ENCODE data around the gene RABAC1.
"Not testable (repeated sequence)": the region's sequence is repeated elsewhere in the genome, so short reads cannot be mapped to it uniquely, and the experiment has no call there.

RABAC1 gene

DNA sequence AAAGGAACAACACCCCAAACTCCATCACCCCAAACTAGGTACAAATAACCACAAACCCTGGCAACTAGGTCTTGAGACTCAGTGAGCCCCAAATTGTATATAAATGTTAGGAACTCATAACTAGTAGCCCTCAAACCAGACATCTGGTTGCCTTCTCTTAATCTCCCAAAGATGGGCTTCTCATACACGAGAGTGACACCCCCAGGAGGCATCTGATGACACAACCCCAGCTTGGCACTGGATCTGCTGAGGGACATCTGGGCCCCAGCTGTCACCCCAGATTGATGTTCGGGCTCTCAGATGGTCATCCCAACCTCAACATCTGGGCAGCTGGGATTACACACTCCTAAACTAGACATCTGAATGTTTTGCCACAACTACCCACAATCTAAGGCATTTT lies 14.8 kb downstream of the RABAC1 start:
- DNase-seq: no peak

DNA sequence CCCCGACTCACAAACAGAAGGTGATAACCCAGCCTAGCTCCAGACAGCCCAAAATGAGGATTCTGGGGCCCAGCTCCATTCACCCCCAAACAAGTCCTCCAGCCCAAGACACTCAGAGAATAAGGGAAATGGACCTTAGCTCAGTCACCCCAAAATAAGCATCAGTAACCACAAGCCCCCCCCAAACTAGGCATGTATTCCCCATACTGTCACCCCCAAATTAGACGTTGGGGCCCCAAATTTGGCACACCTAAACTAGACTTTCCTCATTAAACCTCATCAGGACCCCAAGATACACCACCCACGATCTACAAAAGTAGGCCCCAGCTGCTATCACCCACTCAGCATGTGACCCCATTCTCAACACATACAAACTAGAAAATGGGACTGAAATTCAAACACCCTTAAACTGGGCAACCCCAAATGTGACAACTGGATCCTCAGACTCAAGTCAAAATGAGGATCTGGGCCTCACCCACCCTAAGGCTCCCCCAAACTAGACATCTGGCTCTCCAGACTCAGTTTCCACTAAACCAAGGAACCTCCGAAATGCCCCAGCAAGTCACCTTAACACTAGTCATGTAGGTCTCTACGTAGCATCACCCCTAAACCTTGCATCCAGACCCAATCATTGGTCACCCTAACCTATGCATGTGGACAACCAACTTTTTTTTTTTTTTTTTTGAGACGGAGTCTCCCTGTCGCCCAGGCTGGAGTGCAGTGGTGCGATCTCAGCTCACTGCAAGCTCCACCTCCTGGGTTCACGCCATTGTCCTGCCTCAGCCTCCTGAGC lies 17.5 kb downstream of the RABAC1 start:
- DNase-seq: no peak

DNA sequence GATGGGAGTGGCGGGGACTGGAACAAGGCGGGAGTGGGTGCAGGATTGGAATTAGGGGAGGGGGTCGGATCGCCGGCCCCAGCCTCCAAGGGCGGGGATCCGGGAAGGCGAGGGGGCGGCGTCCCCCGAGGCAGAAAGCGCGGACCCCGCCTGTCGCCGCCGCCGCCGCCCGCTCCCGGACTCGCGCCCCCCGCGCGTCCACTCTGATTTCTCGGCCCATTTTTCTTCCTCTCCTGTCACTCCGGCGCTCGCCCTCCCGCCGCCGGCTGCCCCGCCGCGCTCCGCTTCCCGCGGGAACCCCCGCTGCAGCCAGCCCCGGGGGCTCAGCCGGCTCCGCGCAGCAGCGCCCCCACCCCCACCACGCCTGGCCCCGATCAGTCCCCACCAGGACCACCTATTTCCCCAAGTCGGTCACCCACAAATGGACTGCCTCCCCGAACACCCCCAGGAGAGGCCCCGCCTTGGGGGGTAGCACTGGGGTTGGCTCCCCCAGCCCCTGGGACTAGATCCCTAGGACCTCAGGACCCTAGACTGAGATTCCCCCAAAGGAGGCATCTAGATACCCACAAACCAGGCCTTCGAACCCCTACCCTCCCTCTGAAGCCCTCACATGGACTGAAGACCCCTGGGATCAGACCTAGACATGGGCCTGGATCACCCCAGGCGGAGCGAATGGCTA lies 18.3 kb downstream of the RABAC1 start:
- no peak for DNase-seq

DNA sequence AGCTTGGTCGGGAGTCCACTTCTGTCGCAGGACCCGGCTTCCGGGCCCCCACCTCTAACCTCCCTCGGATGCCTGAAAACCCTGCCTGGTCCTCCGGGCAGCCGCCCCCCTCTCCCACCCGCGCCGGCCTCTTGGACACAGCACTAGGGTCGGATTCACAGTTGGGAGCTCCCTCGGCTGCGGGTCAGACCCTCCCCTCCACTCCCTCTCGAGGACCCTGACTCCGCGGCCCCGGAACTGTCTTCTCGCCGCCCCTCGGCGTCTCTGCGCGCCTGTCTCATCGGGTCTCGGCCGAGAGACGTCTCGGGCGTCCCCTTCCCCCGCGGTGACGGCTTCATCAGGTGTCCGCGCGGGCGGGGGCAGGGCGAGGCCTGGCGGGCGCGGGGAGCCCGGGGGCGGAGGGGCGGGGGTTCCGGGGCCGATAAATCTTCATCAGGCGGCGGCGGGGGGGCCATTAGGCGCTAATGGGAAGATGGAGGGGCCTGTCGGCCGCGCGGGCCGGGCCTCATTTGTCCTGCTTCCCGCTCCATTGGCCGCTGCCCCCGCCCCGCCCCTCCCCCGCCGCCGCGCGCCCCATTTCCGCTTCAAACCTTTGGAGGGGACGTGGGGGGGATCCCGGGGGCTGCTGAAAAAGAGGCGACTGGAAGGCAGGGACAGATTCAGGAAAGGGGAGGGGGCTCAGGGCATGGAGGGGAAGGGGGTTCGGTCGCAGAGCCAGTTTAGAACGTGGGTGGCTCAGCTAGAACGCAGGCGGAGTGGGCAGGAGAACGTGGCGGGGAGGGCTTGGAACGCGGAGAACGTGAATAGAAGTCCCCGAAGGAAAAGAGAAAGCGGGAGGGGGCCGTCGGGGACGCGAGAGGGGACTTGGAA lies 19.0 kb downstream of the RABAC1 start:
- peak; percentile 76 for DNase-seq

DNA sequence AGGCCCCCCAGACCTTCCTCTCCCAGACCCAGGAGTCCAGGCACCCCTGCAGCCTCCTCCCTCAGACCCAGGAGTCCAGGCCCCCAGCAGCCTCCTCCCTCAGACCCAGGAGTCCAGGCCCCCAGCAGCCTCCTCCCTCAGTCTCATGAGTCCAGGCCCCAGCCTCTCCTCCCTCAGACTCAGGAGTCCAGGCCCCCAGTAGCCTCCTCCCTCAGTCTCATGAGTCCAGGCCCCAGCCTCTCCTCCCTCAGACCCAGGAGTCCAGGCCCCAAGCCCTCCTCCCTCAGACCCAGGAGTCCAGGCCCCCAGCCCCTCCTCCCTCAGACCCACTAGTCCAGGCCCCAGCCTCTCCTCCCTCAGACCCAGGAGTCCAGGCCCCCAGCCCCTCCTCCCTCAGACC lies 19.9 kb downstream of the RABAC1 start:
- DNase-seq: not testable (repeated sequence)

DNA sequence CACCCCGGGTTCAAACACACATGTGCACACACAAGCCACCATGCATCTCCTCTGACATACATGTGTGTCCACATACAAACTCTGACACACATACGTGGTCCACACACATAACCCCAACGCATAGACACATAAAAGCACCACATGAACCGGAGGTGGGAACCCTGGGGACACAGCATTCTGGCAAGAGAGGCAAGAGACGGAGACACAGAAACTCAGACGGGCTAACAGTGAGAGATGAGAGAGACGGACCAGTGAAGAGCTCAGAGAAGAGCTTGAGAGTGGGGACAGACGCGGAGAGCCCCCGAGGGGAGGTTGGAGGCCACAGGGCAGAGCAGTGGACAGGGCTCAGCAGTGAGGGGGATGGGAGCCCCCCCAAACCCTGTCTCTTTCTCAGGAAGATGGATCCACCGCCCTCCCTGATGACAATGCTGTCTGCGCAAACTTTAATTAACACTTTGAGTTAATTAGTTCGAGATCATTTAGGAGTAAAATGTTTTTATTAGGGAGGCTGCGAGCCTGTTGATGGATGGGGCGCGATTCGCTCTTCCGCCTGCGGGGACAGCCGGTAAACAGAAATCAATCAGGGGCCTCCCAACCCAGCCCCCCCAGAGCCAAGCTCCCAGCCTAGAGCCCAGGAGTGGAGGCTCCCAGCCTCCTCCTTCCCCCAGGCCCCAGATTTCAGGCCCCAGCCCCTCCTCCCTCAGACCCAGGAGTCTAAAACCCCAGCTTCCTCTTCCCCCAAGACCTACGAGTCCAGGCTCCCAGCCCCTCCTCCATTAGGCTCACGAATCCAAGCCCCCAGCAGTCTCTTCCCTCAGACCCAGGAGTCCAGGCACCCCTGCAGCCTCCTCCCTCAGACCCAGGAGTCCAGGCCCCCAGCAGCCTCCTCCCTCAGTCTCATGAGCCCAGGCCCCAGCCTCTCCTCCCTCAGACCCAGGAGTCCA lies 21.3 kb downstream of the RABAC1 start:
- DNase-seq: no peak

DNA sequence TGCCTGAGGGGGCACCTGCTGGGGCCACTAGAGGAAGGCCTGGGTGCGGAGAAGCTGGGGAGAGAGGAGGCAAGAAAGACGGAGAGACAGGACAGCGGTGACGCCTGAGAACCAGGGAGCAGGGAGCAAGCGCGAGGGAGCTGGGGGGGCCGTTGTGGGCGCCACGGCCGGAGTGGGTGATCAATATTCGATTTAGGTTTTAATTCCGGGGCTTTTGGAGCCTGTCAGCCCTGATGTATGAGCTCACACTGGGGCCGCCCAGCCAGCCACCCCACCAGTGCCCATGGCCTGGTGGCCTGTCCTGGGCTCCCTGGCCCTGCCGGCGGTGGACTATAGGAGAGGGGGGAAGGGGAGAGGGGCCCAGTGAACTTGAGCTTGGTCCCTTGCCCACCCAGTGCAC lies 22.2 kb downstream of the RABAC1 start:
- no peak for DNase-seq

DNA sequence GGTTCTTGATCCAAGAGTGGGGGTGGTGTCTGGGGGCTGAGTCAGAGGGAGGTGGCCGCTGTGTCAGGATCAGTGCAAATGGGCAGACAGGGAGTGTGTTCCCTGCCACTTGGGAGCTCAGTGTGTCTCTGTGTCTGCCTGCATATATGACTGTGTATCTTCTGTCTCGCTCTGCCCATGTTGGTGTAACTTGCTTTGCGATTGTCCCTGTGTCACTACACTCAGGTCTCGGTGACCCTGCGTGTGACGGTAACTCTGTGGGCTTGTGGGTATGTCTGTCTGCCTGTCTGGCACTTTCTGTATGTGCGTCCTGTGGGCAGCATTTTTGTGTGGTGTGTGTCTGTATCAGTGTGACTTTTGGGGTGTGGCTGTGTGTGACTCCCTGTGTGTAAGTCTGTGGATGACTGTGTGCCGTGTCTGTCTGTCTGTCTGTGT lies 22.7 kb downstream of the RABAC1 start:
- DNase-seq: peak; percentile 67

DNA sequence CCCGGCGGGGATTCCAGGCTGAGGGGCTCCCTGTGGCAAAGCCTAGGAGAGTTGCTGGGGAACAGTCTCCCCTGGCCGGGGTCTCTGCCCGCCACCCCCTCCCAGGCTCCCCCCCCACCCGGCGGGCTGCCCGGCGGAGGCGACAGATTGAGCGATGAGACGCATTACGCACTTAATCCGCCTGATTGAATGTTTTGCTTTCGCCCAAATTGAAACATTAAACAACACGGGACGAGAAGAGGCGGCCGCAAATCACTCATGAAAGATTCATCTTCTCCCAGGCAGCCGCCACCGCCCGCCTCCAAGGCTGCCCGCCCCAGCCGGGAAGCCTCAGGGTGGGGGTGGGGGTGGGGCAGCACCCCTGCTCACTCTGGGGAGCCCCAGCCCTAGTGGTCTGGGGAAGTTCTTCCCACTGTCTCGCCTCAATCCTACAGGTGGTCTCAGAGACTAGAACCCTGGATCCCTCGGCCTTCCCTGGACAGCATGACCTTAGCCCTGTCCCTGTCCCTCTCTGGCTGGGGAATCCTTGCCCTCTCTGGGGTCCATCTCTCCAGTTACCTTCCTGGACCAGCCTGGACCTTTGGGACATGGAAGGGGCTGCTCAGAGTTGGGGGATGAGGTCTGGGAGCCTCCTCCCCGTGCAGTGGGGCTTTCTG lies 23.2 kb downstream of the RABAC1 start:
- no peak for DNase-seq

DNA sequence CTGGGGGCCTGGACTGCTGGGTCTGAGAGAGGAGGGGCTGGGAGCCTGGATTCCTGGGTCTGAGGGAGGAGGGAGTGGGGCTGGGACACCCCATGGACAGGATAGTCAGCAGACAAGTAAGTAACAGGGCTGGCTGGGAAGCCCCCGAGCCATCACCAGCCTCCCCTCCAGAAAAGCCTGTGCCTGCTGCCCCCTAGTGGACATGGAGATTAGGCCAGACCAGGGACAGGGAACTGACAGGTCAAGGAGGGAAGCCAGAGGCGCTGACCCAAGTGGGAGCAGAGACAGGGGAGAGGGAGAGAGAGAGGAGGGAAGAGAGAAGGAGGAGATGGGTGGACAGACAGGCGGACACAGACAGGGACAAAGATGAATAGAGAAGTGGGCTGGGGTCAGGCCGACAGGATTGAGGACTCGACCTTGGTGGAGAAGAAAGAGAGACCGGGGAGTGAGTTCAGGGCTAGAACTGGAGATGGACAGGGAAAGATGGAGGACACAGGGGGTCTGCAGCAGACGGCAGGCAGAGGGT lies 24.2 kb downstream of the RABAC1 start:
- peak; percentile 81 for DNase-seq

DNA sequence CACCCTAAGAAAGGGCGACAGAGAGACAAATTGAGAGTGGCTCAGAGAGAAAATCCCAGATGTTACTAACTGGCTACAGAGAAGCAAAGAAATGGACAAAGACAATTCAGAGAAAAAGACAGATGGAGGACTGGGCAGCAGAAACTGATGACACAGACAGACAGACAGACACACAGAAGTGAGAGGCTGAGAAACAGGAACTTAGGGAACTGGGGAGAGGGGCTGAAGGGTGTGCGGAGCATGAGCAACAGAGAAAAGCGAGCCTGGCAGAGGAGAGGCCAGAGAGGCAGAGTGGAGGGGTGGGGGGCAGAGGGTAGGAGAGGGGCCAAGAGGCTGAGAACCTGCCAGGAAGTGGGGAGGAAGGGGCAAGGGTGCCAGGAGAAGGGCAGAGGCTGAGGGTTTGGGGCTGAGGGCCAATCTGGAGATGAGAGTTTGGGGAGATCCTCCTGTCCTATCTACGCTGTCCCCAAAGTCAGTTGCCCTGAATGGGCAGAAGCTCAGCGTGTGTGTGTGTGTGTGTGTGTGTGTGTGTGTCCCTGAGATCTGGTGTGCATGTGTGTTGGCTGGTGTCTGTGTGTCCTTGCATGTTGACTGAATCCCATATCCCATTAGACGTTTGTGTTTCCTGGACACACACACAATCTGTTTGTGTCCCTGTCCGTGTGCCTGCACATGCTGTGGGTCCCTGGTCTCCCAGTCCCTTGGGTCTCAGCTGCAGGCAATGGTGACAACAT lies 25.3 kb downstream of the RABAC1 start:
- DNase-seq: no peak

DNA sequence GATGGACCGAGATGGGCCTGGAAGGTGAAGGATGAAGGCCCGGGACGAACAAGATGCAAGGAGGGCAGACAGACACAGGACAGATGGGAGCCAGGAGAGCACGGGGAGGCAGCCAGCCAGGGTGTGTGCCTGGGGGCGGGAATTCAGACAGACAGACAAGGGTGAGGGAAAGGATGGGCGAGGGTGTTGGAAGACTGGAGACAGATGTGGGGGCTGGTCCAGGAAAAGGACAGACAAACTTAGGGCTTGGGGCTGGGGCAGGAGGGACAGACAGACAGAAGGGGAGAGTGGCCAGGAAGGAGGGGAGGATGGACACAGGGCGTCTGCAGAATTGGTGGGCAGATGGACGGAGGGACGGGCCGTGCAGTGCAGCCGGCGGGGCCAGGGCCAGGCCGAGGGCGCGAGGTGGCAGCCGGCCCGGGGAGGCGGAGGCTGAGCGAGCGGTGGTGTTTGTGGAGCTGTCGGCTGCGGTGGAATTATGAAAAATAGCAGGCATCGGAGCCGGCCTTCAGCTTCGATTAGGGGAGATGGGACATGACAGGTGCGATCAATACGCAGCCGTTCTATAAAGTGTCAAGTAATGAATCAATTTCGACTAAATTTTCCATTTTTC lies 26.3 kb downstream of the RABAC1 start:
- DNase-seq: no peak

DNA sequence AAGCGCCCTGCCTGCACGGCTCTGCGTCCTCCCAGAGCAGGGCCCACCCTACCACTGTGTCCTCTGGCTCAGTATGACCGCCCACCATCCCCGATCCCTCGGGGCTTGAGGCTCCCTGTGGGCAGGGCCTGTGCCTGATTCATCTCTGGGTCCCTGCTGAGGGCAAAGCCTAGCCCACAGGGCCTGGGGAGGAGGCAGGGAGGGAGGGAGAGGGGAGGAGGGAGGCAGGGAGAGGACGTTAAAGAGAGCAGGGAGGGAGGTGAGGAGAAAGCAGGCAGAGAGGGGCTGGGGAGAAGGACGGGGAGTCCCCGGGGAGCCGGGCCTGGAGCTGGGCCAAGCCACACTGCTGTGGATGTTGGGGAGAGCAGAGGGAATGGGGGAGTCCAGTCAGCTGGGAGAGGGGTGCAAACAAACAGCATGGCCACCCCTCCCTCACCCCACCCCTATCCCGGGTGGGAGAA lies 26.8 kb downstream of the RABAC1 start:
- DNase-seq: no peak

DNA sequence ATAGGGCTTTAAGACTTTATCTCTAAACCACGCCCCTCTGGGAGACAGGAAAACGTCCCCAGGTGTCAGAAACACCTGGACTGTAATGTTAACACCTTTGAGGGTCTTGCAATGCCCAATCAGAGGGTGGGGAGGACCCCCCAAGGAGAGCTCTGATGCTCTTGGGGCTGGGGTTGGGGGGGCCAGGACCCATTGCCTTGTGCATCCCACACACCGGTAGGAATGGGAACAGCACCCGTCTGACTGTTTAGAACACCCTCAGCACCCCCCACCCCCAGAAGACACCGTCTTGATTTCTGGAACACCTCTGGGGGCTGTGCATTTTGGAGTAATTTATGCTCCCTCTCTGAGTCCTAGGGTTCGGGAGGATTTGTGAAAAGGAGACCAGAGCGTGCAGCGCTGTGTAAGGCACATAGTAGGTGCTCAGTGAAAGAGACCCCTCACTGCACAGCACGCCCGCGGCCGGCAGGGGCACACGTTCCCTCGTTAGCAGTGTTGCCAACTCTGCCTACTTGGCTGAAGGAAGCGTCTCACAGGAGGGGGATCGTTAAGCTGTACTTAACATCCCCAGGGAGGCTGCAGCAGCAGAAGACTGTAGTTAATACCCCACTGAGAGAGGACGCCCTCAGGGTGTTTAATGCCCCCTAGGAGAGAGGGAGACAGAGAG lies 28.1 kb downstream of the RABAC1 start:
- DNase-seq: no peak

DNA sequence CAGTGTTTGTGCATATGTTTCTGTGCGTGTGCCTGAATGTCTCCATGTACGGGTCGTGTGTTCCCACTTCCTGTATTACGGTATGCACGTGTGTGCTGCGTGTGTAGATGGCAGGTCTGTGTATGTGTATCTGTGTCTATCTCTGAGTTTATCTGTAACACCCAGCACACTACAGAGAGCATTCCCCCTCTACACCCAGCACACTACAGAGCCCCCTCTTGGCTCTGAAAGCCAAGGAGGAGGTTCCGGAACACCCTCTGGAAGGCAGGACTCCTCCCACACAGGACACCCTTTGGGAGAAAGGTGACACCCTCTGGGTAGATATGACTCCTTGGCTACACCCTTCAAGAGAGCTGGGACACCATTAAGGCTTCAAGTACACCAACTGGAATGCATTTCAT lies 28.8 kb downstream of the RABAC1 start:
- no peak for DNase-seq

DNA sequence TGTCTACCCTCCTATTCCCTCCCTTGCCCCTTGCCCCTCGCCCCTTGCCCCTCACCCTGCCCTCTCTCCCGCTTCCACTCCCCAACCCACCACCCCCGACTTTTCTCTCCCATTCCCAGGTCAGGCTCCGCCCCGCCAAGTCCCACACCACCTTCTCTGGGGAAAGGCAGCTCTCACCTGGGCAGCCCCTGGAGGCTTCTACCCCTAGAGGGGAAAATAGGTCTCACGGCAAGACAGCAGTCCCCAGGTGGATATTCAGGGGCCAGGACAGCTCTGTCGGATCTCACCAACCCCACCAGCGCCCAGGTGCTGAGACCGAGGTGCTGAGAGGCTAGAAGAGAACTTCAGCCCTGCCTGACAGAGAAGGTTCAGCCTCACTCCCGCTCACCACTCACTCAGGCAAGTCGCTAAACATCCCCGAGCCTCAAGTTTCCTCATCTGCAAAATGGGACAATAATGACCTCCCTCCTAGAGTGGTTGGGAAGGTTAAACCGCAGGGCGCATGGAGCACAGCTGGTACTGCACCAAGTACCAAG lies 29.5 kb downstream of the RABAC1 start:
- DNase-seq: no peak

DNA sequence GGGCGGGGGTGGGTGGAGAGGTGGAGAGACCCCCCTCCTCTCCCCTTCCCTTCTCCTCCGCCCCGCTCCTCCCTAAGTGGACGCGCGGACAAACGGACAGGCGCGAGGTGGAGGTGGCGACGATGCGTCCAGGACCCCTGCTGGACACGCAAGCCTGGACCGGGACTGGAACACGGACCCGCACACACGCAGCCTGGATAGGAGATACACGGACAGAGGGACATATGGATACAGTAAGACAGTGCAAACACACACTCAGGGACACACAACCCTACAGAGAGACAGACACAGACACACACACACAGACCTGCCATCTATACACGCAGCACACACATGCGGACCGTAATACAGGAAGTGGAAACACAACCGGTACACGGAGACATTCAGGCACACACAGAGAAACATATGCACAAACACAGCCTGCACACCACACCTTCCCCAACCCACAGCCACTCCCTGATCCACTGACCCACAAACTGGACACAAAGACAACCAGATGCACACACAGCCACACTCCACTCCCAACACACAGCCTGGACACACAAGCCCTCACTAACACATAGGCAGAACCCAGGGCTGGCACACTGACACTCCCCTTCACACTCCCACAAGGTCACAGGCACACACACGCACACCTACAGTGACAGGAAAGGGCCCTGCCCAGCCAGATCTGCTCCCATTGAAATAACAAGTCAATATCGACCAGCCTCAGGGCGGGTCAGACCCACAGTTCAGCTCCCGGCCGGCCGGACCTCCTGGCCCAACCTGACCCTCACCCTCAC lies 30.2 kb downstream of the RABAC1 start:
- DNase-seq: peak; percentile 53

DNA sequence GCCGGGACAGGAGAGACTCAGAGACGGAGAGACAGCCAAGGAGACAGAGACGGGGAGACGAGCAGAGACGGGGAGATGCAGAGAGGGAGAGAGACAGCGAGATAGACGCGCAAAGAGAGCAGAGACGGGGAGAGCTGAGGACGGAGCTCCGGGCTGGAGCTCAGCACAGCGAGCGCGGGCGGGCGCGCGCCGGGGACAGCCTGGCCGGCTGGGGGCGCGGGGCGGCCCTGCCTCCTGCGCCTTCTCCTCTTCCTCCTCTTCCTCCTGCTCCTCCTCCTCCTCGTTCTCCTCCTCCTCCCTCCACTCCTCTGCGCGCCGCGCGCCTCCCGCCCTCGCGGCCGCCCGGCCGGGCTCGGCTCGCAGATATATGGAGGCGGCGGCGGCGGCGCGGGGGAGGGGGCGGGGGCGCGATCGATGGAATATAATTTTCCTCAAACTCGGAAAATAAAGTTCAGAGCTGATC lies 30.9 kb downstream of the RABAC1 start, which contains the start of gene ERFL:
TSS of gene ERFL (minus strand) at position 229 of the 463 bp plus-strand sequence. CDS start 15,530 bp downstream, outside the sequence.
- no peak for DNase-seq

Measured in CD4-positive, alpha-beta T cell treated with Interferon gamma for 1 hour (primary cell).